ENCODE results near the gene SLC6A8.
"Not testable (repeated sequence)": the region's sequence is repeated elsewhere in the genome, so short reads cannot be mapped to it uniquely, and the experiment has no call there.

The SLC6A8 gene

DNA sequence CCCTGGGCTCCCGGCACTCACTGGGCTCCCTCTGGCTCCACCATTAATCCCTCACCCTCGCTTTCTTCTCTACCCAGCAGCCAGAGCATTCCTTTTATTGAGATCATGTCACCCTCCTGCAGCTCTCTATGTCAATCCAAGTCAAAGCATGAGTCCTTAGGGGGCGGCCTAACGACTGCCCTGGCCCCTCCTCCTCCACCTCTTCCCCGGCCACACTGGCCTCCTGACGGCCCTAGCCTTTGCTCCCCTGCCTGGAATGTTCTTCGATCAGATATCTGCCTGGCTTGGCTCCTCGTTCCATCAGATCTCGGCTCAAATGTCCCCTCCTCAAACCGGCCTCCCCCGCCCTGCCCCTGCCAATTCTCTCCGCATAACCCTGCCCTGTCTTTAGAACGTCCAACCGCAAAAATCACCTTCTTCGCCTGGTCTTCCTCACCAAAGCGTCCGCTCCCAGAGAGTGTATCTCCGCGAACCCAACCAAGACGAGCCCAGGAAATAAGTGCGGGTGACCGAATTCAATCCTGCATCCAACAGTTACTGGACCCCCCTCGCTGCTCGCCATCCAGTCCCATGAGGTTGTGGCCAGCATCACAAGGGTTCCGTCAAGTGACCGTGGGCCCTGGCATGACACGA is 13.4 kb upstream of the SLC6A8 start (continued):
- TF ChIP-seq FEZF1 (tag by site-specific recombination; IDR thresholded peaks at IDR 0.05) = no peak

DNA sequence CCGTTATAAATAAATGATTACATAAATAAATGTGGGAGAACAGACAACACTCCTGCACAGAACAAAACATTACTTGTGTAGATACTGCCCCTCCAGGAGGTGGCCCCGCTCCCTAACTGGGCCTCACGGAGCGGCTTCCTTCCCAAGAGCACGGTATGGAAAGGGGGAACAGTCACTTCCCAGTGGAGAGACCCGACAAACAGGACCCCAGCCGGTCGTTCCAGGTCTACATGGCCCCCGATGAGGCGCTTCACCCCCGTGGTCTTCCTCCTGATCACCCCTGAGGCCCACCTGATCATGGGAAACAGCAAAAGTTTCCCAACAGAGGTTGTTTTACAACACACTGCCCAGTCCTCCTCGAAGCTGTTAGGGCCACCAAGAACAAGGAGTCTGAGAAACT is 6.6 kb upstream of the SLC6A8 start:
- ChIA-PET POLR2A (no interaction called here), CTCF (interaction anchor here (5.1 kb wide), 1 partner anchor 13 kb away, joined by 39 read pairs; no protein-coding TSS in a partner anchor)
- Histone ChIP-seq H3K36me3 (ENCODE audit: control insufficient read depth in 2 of 2, insufficient read depth in 1 of 2, low read length in 2 of 2) (no peaks in the 10 kb centered on the region), H3K4me1 (ENCODE audit: control insufficient read depth, insufficient read depth, low read length) (no peaks in the 10 kb centered on the region), H3K4me3 (ENCODE audit: low read depth, low read length) (no peak overlapping the region), H3K9me3 (ENCODE audit: control insufficient read depth, insufficient read depth, low read depth, low read length) (no peaks in the 10 kb centered on the region), H3K27ac (ENCODE audit: extremely low read depth, low read depth, low read length) (no peak overlapping the region)
- TF ChIP-seq ZNF169 (tag by site-specific recombination; IDR thresholded peaks at IDR 0.05) = no peak
- TF ChIP-seq, protein P1, sequence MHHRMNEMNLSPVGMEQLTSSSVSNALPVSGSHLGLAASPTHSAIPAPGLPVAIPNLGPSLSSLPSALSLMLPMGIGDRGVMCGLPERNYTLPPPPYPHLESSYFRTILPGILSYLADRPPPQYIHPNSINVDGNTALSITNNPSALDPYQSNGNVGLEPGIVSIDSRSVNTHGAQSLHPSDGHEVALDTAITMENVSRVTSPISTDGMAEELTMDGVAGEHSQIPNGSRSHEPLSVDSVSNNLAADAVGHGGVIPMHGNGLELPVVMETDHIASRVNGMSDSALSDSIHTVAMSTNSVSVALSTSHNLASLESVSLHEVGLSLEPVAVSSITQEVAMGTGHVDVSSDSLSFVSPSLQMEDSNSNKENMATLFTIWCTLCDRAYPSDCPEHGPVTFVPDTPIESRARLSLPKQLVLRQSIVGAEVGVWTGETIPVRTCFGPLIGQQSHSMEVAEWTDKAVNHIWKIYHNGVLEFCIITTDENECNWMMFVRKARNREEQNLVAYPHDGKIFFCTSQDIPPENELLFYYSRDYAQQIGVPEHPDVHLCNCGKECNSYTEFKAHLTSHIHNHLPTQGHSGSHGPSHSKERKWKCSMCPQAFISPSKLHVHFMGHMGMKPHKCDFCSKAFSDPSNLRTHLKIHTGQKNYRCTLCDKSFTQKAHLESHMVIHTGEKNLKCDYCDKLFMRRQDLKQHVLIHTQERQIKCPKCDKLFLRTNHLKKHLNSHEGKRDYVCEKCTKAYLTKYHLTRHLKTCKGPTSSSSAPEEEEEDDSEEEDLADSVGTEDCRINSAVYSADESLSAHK (tag by site-specific recombination; IDR thresholded peaks at IDR 0.05) = 0 out of 2 replicates have a peak, but pooled peaks have one; percentile 32

DNA sequence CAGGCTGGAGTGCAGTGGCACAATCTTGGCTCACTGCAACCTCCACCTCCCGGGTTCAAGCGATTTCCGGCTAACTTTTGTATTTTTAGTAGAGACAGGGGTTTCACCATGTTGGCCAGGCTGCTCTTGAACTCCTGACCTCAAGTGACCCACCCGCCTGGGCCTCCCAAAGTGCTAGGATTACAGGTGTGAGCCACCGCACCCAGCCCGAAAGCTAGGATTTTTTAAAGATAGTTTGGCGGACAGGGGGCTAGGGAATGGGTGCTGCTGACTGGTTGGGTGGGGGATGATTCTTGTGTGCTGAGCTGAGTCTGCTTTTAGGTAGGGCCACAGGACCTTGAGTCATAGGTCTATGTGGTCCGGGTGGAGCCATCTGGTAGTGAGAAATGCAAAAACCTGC is 4.2 kb upstream of the SLC6A8 start:
- H3K4me1 ChIP-seq (ENCODE audit: control insufficient read depth, insufficient read depth, low read length); H3K4me3 ChIP-seq (ENCODE audit: low read depth, low read length); H3K27ac ChIP-seq (ENCODE audit: extremely low read depth, low read depth, low read length); H3K36me3 ChIP-seq (ENCODE audit: control insufficient read depth in 2 of 2, insufficient read depth in 1 of 2, low read length in 2 of 2); H3K9me3 ChIP-seq (ENCODE audit: control insufficient read depth, insufficient read depth, low read depth, low read length); POLR2A ChIA-PET: not testable (repeated sequence)
- CTCF ChIA-PET = interaction anchor here (1.3 to 5.1 kb wide), 2 partner anchors 15 to 129 kb away, joined by 5 to 39 read pairs; no protein-coding TSS in a partner anchor

DNA sequence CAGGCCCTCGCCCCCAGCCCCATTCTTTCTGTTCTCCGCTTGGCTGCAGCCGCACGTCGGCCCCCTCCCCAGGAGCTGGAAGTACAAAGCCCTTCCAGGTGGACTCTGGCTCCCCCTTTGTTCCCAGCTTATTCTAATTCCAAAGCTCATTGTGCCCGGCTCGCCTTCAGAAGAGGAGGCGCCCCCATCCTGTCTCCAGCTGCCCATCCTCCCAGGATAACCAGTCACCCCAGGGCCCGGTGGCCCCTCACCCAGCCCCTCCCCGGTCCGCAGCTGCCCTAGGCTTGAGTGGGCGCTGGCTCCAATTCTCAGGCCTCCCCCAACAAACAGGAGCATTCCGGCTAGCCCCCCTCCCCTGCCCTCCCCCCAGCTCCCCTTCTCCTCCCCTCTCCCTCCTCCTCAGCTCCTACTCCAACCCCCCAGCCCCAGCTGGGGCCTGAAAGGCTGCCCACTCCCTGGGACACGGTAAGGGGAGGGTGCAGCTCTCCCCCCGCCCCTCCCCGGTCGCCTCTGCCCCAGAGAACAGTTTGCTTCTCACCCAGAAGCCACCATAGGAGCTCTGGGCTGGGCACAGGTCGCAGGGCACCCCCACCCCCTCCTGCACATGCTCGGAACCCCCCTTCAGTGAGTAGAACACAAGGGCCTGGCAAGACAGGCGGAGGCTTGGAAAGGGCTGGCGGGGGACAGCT is 3.1 kb upstream of the SLC6A8 start:
- Histone ChIP-seq H3K9me3 (ENCODE audit: control insufficient read depth, insufficient read depth, low read depth, low read length) (no peaks in the 10 kb centered on the region), H3K4me3 (ENCODE audit: low read depth, low read length) (no peak overlapping the region), H3K36me3 (ENCODE audit: control insufficient read depth in 2 of 2, insufficient read depth in 1 of 2, low read length in 2 of 2) (peaks cover 0 to 2% of the 10 kb centered on the region in 2 experiments; a peak in 1 of 3 replicates), H3K4me1 (ENCODE audit: control insufficient read depth, insufficient read depth, low read length) (no peaks in the 10 kb centered on the region), H3K27ac (ENCODE audit: extremely low read depth, low read depth, low read length) (no peak overlapping the region)
- ChIA-PET POLR2A (interaction anchor here (0.5 kb wide), 1 partner anchor 110 kb away, joined by 3 read pairs; the partner anchor contains the start of gene SSR4), CTCF (interaction anchor here (0.7 to 5.1 kb wide), 5 partner anchors 16 to 146 kb away, joined by 3 to 39 read pairs (median 3); no protein-coding TSS in a partner anchor)
- no peak for TF ChIP-seq ZNF155 (tag by site-specific recombination; IDR thresholded peaks at IDR 0.05)

DNA sequence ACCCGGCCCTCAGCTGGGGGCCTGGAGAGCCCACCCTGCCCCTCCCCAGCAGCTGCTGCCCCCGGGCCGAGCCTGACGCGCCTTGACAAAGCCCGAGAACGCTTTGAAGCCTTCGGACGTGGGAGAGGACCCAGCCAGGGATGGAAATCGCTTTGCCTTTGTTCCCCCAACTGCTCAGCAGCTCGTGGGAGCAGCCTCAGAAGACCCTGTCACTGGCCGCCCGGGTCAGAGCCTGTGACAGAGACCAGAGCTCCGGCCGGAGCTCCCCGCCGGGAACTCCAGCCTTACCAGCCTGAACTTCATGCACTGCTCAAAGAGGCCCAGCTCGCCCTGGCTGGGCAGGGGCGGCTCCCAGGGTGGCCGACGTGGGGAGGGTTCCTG is 2.6 kb upstream of the SLC6A8 start:
- CTCF ChIA-PET = interaction anchor here (0.6 to 3.0 kb wide), 2 partner anchors 17 to 260 kb away, joined by 4 to 15 read pairs; no protein-coding TSS in a partner anchor
- Histone ChIP-seq H3K9me3 (ENCODE audit: control insufficient read depth, insufficient read depth, low read depth, low read length) (no peaks in the 10 kb centered on the region), H3K27ac (ENCODE audit: extremely low read depth, low read depth, low read length) (no peak overlapping the region), H3K4me3 (ENCODE audit: low read depth, low read length) (no peak overlapping the region), H3K36me3 (ENCODE audit: control insufficient read depth in 2 of 2, insufficient read depth in 1 of 2, low read length in 2 of 2) (peaks cover 0 to 8% of the 10 kb centered on the region in 2 experiments; a peak in 1 of 3 replicates), H3K4me1 (ENCODE audit: control insufficient read depth, insufficient read depth, low read length) (no peaks in the 10 kb centered on the region)
- POLR2A ChIA-PET = interaction anchor here (0.5 kb wide), 1 partner anchor 110 kb away, joined by 3 read pairs; the partner anchor contains the start of gene SSR4
- TF ChIP-seq EGR2 (tag by site-specific recombination; IDR thresholded peaks at IDR 0.05; ENCODE audit: low read depth) = no peak
- no peak for TF ChIP-seq ZBTB21 (tag by site-specific recombination; IDR thresholded peaks at IDR 0.05)
- TF ChIP-seq ZNF660 (tag by site-specific recombination; IDR thresholded peaks at IDR 0.05) = no peak
- TF ChIP-seq, protein P2, sequence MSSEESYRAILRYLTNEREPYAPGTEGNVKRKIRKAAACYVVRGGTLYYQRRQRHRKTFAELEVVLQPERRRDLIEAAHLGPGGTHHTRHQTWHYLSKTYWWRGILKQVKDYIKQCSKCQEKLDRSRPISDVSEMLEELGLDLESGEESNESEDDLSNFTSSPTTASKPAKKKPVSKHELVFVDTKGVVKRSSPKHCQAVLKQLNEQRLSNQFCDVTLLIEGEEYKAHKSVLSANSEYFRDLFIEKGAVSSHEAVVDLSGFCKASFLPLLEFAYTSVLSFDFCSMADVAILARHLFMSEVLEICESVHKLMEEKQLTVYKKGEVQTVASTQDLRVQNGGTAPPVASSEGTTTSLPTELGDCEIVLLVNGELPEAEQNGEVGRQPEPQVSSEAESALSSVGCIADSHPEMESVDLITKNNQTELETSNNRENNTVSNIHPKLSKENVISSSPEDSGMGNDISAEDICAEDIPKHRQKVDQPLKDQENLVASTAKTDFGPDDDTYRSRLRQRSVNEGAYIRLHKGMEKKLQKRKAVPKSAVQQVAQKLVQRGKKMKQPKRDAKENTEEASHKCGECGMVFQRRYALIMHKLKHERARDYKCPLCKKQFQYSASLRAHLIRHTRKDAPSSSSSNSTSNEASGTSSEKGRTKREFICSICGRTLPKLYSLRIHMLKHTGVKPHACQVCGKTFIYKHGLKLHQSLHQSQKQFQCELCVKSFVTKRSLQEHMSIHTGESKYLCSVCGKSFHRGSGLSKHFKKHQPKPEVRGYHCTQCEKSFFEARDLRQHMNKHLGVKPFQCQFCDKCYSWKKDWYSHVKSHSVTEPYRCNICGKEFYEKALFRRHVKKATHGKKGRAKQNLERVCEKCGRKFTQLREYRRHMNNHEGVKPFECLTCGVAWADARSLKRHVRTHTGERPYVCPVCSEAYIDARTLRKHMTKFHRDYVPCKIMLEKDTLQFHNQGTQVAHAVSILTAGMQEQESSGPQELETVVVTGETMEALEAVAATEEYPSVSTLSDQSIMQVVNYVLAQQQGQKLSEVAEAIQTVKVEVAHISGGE (tag by site-specific recombination; conservative IDR thresholded peaks at IDR 0.05; ENCODE audit: low read depth) = no peak
- no peak for TF ChIP-seq ZNF514 (tag by site-specific recombination; IDR thresholded peaks at IDR 0.05)
- no peak for TF ChIP-seq TRIM28 (IDR thresholded peaks at IDR 0.05; ENCODE audit: borderline replicate concordance, low read length)
- no peak for TF ChIP-seq KLF8 (tag by site-specific recombination; IDR thresholded peaks at IDR 0.05)
- no peak for TF ChIP-seq ZNF777 (tag by site-specific recombination; IDR thresholded peaks at IDR 0.05; ENCODE audit: borderline replicate concordance)
- TF ChIP-seq ZBTB17 (tag by site-specific recombination; IDR thresholded peaks at IDR 0.05) = no peak
- TF ChIP-seq ZBTB20 (tag by site-specific recombination; IDR thresholded peaks at IDR 0.05) = no peak
- no peak for TF ChIP-seq ZFP69B (tag by site-specific recombination; IDR thresholded peaks at IDR 0.05)
- no peak for TF ChIP-seq GLI4 (tag by site-specific recombination; IDR thresholded peaks at IDR 0.05)
- TF ChIP-seq ZNF155 (tag by site-specific recombination; IDR thresholded peaks at IDR 0.05) = no peak
- no peak for TF ChIP-seq KLF10 (tag by site-specific recombination; IDR thresholded peaks at IDR 0.05)
- no peak for TF ChIP-seq ZNF341 (tag by site-specific recombination; IDR thresholded peaks at IDR 0.05; ENCODE audit: low read depth)
- TF ChIP-seq ZNF184 (tag by site-specific recombination; IDR thresholded peaks at IDR 0.05) = no peak
- TF ChIP-seq ZIC2 (tag by site-specific recombination; IDR thresholded peaks at IDR 0.05) = no peak
